ENCODE measurements around the gene SLC9A4.
"Not testable (repeated sequence)": the region's sequence is repeated elsewhere in the genome, so short reads cannot be mapped to it uniquely, and the experiment has no call there.

Gene SLC9A4

GRCh38 chr2:102551329-102552096, 78.5 kb downstream of the SLC9A4 start:
- DNase-seq, result no peak

GRCh38 chr2:102553601-102554000, 80.6 kb downstream of the SLC9A4 start:
- no peak for DNase-seq

GRCh38 chr2:102558463-102558862, 85.4 kb downstream of the SLC9A4 start:
- no peak for DNase-seq

GRCh38 chr2:102562542-102562941, 89.5 kb downstream of the SLC9A4 start:
- not testable (repeated sequence) for DNase-seq

GRCh38 chr2:102575888-102576287, 102.9 kb downstream of the SLC9A4 start:
- no peak for DNase-seq

- DNase-seq, result no peak
These were observed 105.3 kb downstream of the SLC9A4 start for GRCh38 chr2:102578376-102578775.

- no peak for DNase-seq
These were observed 108.9 kb downstream of the SLC9A4 start for GRCh38 chr2:102581911-102582310.

GRCh38 chr2:102582845-102583244, 109.8 kb downstream of the SLC9A4 start:
- DNase-seq, result no peak

All from eye (tissue), 1 donor.